ENCODE results near the gene TRAK1. TPM values are rescaled to one million over a fixed set of nuclear protein-coding genes. Genes with fewer than 3 reads are reported as not detected.
A peak's percentile ranks its signal among the peaks of the same experiment; 100 is the strongest.

TRAK1 gene
- total RNA-seq, 1 experiment from 2014 or later: 46.8 TPM

DNA sequence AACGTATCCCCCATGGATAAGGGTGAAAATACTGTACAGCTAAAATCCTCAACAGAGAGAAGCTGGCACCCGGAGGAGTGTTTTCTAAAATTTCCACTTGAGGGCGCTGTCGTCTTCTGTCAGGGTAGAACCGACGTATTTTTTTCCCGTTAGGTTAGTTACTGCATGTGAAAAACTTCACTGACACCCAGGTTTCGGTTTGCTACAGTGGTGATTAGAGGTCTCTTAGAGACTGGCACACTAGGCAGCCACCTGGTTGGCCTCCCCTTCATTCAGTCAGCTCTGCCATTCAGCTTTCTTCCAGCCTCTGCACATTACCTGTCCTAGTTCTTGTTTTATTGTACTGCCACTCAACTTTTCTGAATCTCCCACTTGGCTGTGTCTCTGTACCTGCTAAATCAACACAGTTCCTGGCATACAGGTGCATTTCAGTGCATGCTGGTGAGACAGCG is 156.4 kb downstream of the TRAK1 start:
- Histone ChIP-seq H3K4me1 (replicated peaks; ENCODE audit: insufficient read depth) (no peaks in the 10 kb centered on the region), H3K36me3 (ENCODE audit: low read depth) (no peaks in the 10 kb centered on the region), H3K4me2 (peak overlapping the region; percentile 58), H3K9me3 (ENCODE audit: insufficient read depth, low read depth) (no peaks in the 10 kb centered on the region), H4K20me1 (ENCODE audit: insufficient read depth) (no peaks in the 10 kb centered on the region), H3K27ac (no peak overlapping the region), H3K9me2 (ENCODE audit: insufficient read depth) (no peaks in the 10 kb centered on the region), H3F3A (ENCODE audit: insufficient read depth, low read depth) (no peaks in the 10 kb centered on the region), H3K79me2 (ENCODE audit: low read depth) (no peaks in the 10 kb centered on the region), H2AFZ (no peak overlapping the region), H3K27me3 (ENCODE audit: insufficient read depth, low read depth) (0 out of 2 replicates have a peak, but pooled peaks cover 7% of the 10 kb centered on the region), H3K4me3 (no peak overlapping the region)
- no TSS peak for BruUV-seq (replicated peaks)
- ChIA-PET POLR2A (ENCODE audit: unreplicated experiment) (no interaction called here), CTCF (interaction anchor here (0.6 to 1.4 kb wide), 6 partner anchors 16 to 1444 kb away, joined by 3 to 6 read pairs (median 3); no protein-coding TSS in a partner anchor)
- peak; percentile 53 to 64 for DNase-seq
- intact Hi-C loops (cut with micrococcal nuclease; ENCODE audit: unreplicated experiment): loop anchor here (1.0 kb wide), 3 partner anchors 197 to 497 kb away; no protein-coding TSS in a partner anchor
- no peak for TF ChIP-seq EZH2 (IDR thresholded peaks at IDR 0.05; ENCODE audit: low read depth)
- TF ChIP-seq, protein P1, sequence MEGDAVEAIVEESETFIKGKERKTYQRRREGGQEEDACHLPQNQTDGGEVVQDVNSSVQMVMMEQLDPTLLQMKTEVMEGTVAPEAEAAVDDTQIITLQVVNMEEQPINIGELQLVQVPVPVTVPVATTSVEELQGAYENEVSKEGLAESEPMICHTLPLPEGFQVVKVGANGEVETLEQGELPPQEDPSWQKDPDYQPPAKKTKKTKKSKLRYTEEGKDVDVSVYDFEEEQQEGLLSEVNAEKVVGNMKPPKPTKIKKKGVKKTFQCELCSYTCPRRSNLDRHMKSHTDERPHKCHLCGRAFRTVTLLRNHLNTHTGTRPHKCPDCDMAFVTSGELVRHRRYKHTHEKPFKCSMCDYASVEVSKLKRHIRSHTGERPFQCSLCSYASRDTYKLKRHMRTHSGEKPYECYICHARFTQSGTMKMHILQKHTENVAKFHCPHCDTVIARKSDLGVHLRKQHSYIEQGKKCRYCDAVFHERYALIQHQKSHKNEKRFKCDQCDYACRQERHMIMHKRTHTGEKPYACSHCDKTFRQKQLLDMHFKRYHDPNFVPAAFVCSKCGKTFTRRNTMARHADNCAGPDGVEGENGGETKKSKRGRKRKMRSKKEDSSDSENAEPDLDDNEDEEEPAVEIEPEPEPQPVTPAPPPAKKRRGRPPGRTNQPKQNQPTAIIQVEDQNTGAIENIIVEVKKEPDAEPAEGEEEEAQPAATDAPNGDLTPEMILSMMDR (conservative IDR thresholded peaks at IDR 0.05): peak; percentile 86

- Histone ChIP-seq H3K4me2 (no peak overlapping the region), H3K36me3 (ENCODE audit: low read depth) (no peaks in the 10 kb centered on the region), H4K20me1 (ENCODE audit: insufficient read depth) (no peaks in the 10 kb centered on the region), H3K9me3 (ENCODE audit: insufficient read depth, low read depth) (no peaks in the 10 kb centered on the region), H3K79me2 (ENCODE audit: low read depth) (no peaks in the 10 kb centered on the region), H3K27me3 (ENCODE audit: insufficient read depth, low read depth) (no peaks in the 10 kb centered on the region), H3K4me1 (replicated peaks; ENCODE audit: insufficient read depth) (peaks cover 24% of the 10 kb centered on the region), H3K4me3 (no peak overlapping the region), H2AFZ (no peak overlapping the region), H3F3A (ENCODE audit: insufficient read depth, low read depth) (peaks cover 6% of the 10 kb centered on the region; the same call in 1 of the 2 replicates), H3K9me2 (ENCODE audit: insufficient read depth) (no peaks in the 10 kb centered on the region), H3K27ac (no peak overlapping the region)
- ChIA-PET POLR2A (ENCODE audit: unreplicated experiment) (no interaction called here), CTCF (no interaction called here)
- BruUV-seq (replicated peaks): no TSS peak
- TF ChIP-seq EZH2 (IDR thresholded peaks at IDR 0.05; ENCODE audit: low read depth): no peak
- TF ChIP-seq, protein P1 (conservative IDR thresholded peaks at IDR 0.05): no peak
- intact Hi-C loops (cut with micrococcal nuclease; ENCODE audit: unreplicated experiment): no loop called here
- DNase-seq: no peak
These were observed 159.6 kb downstream of the TRAK1 start for GRCh38 chr3:42250761-42251160.

- TF ChIP-seq, protein P1 (conservative IDR thresholded peaks at IDR 0.05): no peak
- no peak for TF ChIP-seq EZH2 (IDR thresholded peaks at IDR 0.05; ENCODE audit: low read depth)
- Histone ChIP-seq H3K9me2 (ENCODE audit: insufficient read depth) (no peaks in the 10 kb centered on the region), H3K4me2 (peak overlapping the region; percentile 49), H3K27me3 (ENCODE audit: insufficient read depth, low read depth) (no peaks in the 10 kb centered on the region), H3K9me3 (ENCODE audit: insufficient read depth, low read depth) (no peaks in the 10 kb centered on the region), H3K36me3 (ENCODE audit: low read depth) (no peaks in the 10 kb centered on the region), H2AFZ (no peak overlapping the region), H3F3A (ENCODE audit: insufficient read depth, low read depth) (peaks cover 9% of the 10 kb centered on the region; the same call in 1 of the 2 replicates), H3K4me1 (replicated peaks; ENCODE audit: insufficient read depth) (peaks cover 42% of the 10 kb centered on the region), H4K20me1 (ENCODE audit: insufficient read depth) (no peaks in the 10 kb centered on the region), H3K27ac (no peak overlapping the region), H3K4me3 (no peak overlapping the region), H3K79me2 (ENCODE audit: low read depth) (no peaks in the 10 kb centered on the region)
- CTCF ChIA-PET: interaction anchor here (0.6 to 1.6 kb wide), 3 partner anchors 9 to 576 kb away, joined by 3 to 5 read pairs (median 3); no protein-coding TSS in a partner anchor
- no peak for DNase-seq
- POLR2A ChIA-PET (ENCODE audit: unreplicated experiment): interaction anchor here (0.8 kb wide), 1 partner anchor 1729 kb away, joined by 3 read pairs; no protein-coding TSS in a partner anchor
- intact Hi-C loops (cut with micrococcal nuclease; ENCODE audit: unreplicated experiment): no loop called here
- no TSS peak for BruUV-seq (replicated peaks)
These were observed 163.4 kb downstream of the TRAK1 start for GRCh38 chr3:42254566-42254965.
